Measurements from ENCODE around the gene ASTN2. TPM values are rescaled to one million over a fixed set of nuclear protein-coding genes. Genes with fewer than 3 reads are reported as not detected.

ASTN2 gene
- total and polyA plus RNA-seq, 2 experiments from 2014 or later, result 7.0 to 24.6 TPM

DNA sequence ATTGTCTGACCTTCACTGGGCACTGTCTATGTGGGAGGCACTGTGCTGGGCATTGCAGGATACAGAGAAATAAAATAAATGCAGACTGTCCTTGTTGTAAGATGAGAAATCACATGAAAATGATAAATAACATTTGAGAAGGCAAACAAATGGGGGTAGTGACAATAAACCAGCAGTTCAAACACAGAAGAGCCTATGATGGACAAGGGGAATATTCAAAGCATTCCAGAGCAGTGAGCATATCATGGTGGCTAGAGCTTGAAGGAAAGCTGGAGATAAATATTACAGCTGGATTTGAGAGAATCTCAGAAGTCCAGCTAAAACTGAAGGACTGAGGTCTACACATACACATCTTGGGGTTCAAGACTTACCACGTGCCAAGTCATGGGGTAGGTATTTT is 209.9 kb downstream of the ASTN2 start (continued):
- TF ChIP-seq, protein P1, sequence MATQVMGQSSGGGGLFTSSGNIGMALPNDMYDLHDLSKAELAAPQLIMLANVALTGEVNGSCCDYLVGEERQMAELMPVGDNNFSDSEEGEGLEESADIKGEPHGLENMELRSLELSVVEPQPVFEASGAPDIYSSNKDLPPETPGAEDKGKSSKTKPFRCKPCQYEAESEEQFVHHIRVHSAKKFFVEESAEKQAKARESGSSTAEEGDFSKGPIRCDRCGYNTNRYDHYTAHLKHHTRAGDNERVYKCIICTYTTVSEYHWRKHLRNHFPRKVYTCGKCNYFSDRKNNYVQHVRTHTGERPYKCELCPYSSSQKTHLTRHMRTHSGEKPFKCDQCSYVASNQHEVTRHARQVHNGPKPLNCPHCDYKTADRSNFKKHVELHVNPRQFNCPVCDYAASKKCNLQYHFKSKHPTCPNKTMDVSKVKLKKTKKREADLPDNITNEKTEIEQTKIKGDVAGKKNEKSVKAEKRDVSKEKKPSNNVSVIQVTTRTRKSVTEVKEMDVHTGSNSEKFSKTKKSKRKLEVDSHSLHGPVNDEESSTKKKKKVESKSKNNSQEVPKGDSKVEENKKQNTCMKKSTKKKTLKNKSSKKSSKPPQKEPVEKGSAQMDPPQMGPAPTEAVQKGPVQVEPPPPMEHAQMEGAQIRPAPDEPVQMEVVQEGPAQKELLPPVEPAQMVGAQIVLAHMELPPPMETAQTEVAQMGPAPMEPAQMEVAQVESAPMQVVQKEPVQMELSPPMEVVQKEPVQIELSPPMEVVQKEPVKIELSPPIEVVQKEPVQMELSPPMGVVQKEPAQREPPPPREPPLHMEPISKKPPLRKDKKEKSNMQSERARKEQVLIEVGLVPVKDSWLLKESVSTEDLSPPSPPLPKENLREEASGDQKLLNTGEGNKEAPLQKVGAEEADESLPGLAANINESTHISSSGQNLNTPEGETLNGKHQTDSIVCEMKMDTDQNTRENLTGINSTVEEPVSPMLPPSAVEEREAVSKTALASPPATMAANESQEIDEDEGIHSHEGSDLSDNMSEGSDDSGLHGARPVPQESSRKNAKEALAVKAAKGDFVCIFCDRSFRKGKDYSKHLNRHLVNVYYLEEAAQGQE (IDR thresholded peaks at IDR 0.05; ENCODE audit: unreplicated experiment), result no peak
- TF ChIP-seq, protein P2, sequence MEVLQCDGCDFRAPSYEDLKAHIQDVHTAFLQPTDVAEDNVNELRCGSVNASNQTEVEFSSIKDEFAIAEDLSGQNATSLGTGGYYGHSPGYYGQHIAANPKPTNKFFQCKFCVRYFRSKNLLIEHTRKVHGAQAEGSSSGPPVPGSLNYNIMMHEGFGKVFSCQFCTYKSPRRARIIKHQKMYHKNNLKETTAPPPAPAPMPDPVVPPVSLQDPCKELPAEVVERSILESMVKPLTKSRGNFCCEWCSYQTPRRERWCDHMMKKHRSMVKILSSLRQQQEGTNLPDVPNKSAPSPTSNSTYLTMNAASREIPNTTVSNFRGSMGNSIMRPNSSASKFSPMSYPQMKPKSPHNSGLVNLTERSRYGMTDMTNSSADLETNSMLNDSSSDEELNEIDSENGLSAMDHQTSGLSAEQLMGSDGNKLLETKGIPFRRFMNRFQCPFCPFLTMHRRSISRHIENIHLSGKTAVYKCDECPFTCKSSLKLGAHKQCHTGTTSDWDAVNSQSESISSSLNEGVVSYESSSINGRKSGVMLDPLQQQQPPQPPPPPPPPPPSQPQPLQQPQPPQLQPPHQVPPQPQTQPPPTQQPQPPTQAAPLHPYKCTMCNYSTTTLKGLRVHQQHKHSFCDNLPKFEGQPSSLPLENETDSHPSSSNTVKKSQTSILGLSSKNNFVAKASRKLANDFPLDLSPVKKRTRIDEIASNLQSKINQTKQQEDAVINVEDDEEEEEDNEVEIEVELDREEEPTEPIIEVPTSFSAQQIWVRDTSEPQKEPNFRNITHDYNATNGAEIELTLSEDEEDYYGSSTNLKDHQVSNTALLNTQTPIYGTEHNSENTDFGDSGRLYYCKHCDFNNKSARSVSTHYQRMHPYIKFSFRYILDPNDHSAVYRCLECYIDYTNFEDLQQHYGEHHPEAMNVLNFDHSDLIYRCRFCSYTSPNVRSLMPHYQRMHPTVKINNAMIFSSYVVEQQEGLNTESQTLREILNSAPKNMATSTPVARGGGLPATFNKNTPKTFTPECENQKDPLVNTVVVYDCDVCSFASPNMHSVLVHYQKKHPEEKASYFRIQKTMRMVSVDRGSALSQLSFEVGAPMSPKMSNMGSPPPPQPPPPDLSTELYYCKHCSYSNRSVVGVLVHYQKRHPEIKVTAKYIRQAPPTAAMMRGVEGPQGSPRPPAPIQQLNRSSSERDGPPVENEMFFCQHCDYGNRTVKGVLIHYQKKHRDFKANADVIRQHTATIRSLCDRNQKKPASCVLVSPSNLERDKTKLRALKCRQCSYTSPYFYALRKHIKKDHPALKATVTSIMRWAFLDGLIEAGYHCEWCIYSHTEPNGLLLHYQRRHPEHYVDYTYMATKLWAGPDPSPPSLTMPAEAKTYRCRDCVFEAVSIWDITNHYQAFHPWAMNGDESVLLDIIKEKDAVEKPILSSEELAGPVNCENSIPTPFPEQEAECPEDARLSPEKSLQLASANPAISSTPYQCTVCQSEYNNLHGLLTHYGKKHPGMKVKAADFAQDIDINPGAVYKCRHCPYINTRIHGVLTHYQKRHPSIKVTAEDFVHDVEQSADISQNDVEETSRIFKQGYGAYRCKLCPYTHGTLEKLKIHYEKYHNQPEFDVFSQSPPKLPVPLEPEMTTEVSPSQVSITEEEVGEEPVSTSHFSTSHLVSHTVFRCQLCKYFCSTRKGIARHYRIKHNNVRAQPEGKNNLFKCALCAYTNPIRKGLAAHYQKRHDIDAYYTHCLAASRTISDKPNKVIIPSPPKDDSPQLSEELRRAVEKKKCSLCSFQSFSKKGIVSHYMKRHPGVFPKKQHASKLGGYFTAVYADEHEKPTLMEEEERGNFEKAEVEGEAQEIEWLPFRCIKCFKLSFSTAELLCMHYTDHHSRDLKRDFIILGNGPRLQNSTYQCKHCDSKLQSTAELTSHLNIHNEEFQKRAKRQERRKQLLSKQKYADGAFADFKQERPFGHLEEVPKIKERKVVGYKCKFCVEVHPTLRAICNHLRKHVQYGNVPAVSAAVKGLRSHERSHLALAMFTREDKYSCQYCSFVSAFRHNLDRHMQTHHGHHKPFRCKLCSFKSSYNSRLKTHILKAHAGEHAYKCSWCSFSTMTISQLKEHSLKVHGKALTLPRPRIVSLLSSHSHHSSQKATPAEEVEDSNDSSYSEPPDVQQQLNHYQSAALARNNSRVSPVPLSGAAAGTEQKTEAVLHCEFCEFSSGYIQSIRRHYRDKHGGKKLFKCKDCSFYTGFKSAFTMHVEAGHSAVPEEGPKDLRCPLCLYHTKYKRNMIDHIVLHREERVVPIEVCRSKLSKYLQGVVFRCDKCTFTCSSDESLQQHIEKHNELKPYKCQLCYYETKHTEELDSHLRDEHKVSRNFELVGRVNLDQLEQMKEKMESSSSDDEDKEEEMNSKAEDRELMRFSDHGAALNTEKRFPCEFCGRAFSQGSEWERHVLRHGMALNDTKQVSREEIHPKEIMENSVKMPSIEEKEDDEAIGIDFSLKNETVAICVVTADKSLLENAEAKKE (CRISPR knock-in tag; IDR thresholded peaks at IDR 0.05), result no peak

DNA sequence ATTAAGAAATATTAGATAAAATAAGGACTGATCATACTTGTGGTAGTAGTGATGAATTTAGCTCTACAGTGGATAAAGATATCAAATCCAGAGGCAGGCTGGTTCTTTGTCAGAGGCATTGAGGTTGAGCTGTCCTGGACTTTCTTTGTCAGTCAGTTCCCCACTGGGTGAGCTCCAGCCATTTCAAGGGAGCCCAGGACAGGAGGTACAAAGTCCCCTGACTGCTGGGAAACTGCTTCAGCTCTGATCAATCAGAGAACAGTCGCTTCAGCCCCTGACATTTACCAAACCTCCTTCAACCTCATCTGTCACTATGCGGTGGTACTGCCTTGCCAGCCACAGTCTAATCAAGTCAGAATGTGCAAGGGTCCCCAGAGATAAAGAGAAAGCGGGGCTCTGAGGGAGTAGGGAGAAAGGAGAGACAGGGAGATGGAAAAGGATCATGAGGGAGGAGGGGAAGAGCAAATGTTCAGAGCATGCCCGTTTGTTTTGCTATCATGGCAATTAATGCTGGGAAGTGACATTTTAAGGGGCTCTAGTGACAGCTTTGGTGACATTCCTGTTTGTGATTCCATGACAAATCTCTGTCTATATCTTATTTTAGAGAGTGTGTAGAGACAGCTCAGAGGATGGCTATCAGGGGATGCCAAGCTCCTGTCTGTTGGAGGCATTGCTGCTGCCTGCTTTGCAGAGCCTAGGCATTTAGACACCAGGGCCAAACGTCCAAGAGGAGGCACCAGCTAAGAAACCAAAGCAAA is 223.2 kb downstream of the ASTN2 start:
- Histone ChIP-seq H4K20me1 (replicated peaks; ENCODE audit: insufficient read depth) (no peaks in the 10 kb centered on the region), H3K4me3 (no peak overlapping the region), H3K79me2 (replicated peaks; ENCODE audit: insufficient read depth) (no peaks in the 10 kb centered on the region), H3F3A (replicated peaks; ENCODE audit: low read depth) (no peaks in the 10 kb centered on the region), H3K27ac (ENCODE audit: low read depth) (no peak overlapping the region), H3K27me3 (ENCODE audit: insufficient read depth) (no peaks in the 10 kb centered on the region), H3K4me2 (no peak overlapping the region), H3K4me1 (ENCODE audit: insufficient read depth) (no peaks in the 10 kb centered on the region), H3K36me3 (ENCODE audit: insufficient read depth) (no peaks in the 10 kb centered on the region), H3K9me2 (ENCODE audit: insufficient read depth) (peaks cover 5% of the 10 kb centered on the region), H2AFZ (no peak overlapping the region)
- TF ChIP-seq ZNF331 (CRISPR knock-in tag; IDR thresholded peaks at IDR 0.05; ENCODE audit: low read depth) (no peak), CREB1 (CRISPR knock-in tag; IDR thresholded peaks at IDR 0.05; ENCODE audit: low read depth) (no peak), EZH2 (IDR thresholded peaks at IDR 0.05; ENCODE audit: low read depth, unreplicated experiment) (no peak)
- no peaks in the 10 kb centered on the region; the same call in 2 of the 3 replicates for H3K9me3 Mint-ChIP-seq
- no peak for DNase-seq (ENCODE audit: low spot score)
- no peaks in the 10 kb centered on the region for H3K36me3 Mint-ChIP-seq (ENCODE audit: low read depth)
- H3K27me3 Mint-ChIP-seq (ENCODE audit: insufficient read depth, low read depth, poor library complexity), result peaks cover 2% of the 10 kb centered on the region
- peaks cover 6% of the 10 kb centered on the region for H3K4me1 Mint-ChIP-seq
- peak; percentile 64 for ATAC-seq
- no peak overlapping the region for H3K4me3 Mint-ChIP-seq
- H3K27ac Mint-ChIP-seq, result no peak overlapping the region

Data from GM23338 (cell line).